ENCODE measurements around the gene DIS3L2.

The DIS3L2 gene

DNA sequence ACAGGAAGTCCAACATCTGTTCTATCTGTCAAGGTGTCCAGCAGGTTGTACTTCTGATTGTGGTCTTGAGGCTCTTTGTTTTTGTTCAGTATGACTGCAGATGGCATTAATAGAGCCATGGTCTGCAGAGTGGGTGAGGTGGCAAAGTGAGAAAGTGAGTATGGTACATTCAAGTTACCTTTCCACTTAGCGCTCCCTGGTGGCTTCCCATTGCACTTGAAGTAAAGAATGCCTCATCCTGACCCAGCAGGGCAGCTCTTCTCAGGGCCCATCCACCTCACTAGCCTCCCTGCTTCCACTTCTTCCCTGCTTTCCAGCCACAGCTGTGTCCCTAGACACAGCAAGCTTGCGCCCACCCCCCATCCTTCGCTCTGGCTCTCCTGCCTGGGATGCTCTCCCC, 269.0 kb downstream of the DIS3L2 start:
- DNase-seq: no peak

DNA sequence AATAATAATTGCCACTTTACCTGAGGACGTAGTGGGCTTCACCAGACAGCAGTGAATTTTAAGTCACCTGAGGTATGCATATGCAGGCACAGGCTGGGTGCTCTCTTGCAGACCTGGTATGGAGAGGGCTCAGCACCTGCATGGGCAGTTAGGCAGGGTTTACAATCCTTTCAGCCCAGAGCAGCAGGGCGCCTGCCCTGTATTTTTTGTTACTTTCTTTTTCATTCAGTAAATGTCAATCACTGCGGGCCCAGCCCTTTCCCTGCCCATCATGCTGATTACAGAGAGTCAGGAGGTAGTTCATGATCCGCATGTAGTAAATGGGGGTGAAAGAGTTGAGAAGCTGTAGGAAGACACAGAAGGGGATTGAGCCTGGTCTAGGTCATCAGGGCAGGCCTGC, 270.0 kb downstream of the DIS3L2 start:
- no peak for DNase-seq

GRCh38 chr2:232232915-232233314, 271.4 kb downstream of the DIS3L2 start:
- no peak for DNase-seq

- DNase-seq: no peak
These were observed 273.6 kb downstream of the DIS3L2 start for GRCh38 chr2:232234922-232235615.

DNA sequence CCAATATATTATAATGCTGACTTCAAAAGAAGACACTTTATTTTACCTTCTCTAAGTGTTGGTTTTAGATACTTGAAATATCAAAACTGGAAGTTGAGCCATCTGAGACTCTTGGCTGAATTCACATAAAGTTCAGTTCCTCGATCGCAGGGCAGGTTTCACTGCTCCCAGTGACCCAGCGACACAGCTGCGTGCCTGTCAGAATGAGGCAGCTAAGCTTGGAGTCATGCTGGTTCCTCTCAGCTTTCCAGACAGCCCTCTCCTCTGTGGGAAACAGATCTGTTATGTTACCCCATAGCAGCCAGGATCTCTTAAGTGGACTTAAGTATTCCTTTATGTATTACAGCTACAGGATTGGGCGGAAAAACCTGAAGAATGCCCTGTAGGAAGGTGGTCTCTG, 274.2 kb downstream of the DIS3L2 start:
- DNase-seq: no peak

DNA sequence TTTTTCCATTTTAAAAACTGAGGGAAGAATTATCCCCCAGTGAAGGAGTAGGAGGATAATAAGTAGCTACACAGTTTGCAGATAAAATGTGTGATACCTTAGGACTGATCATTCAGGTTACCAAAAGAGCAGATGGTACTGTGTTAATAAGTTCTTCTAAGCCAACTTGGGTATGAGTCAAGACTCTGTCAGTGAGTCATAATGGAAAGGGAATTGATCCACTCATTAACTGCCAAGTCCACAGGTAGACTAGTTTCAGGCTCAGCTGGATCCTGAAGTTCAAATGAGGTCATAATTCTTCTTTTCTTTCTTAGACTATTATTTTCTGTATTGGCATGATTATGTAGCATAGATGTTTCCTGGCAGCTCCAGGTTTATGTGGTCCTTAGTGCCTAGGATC, 274.7 kb downstream of the DIS3L2 start:
- no peak for DNase-seq

GRCh38 chr2:232237464-232237863, 276.0 kb downstream of the DIS3L2 start:
- no peak for DNase-seq

DNA sequence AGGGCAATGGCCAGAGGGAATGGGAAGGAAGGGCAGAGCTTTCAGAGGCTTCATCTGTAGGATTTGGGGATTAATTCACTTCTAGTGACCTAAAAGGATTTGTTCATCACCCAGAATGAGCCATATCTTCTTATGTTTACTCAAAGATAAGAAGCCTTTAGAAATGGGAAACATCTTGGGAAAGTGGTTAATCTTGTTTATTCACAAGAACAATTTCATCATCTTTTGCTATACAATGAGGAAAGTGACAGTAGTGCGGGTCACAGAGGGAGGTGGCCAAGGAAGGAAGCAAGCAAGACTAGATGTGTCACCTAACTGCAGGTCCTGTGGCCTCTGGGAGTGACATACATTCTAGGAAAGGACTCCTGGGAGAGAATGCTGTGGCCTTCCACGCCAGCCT, 276.6 kb downstream of the DIS3L2 start:
- no peak for DNase-seq

DNA sequence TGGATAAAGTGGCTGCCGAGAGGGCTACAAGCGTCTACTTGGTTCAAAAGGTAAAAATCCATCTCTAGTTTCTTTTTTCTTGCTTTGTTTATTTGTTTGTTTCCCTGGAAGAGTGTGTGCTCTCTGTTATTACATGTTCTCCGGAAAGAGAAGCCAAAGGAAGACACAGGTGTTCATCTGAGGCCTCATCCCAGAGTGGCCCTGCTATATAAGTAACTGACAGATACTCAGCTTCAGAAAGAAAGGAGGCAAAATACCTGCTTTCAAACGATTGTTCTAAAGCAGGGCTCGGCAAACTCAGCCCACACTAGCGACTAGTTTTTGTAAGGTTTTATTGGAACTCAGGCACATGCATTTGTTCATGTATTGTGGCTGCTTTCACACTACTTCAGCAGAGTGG, 277.1 kb downstream of the DIS3L2 start:
- DNase-seq: no peak

DNA sequence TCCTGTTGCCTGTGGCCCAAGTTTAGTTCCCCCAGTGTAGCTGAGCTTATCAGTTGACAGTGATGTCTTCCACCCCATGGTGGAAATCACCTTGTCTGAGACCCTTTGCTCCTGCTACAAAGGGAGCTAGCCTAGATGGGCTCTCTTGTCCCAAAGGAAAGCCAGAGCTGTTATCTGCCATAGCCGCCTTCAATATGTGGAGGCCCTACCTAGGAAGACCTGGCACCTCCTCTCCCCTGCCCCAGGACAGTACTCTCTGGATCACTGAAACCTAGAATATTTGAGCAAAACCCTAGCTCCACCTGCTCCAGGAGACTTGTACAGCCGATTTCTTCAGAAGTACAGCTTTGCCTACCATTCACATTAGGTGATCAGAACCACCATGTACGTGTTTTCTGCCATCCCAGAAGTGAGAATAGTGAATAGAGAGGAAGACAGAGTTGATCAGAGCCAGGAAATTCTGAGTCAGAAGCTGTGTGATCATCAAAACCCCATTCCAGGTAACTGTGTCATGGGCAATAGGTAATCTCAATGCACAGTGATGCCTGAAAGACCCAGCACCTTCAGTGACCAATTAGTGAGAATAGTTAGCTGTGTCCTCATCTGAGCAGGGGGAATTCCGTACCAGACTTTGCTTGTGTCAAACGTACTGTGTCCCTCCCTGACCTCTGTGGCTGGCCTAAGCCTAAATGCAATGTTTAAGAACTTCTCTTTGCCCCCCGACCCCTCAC, 278.6 kb downstream of the DIS3L2 start:
- no peak for DNase-seq

DNA sequence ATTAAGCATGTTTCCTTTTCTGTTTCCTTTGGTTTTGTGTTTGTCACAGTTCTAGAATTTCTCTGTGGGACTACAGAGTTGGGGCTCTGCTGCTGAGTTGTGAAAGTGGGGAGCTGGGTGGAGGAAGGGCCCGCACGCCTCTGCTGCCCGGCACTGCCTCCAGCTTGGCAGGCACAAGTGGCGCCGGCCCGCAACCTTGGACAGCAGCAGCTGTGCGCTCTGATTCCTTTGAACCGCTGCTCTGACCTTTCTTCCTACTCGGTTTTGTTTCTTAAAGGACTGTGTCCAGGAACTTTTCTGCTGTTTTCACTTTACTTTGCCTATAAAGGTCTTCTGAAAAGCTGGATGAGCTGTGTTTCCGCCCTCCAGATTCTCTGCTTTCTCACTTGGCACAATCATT, 279.4 kb downstream of the DIS3L2 start:
- DNase-seq: no peak

- no peak for DNase-seq
These were observed 280.8 kb downstream of the DIS3L2 start for GRCh38 chr2:232242316-232242715.

DNA sequence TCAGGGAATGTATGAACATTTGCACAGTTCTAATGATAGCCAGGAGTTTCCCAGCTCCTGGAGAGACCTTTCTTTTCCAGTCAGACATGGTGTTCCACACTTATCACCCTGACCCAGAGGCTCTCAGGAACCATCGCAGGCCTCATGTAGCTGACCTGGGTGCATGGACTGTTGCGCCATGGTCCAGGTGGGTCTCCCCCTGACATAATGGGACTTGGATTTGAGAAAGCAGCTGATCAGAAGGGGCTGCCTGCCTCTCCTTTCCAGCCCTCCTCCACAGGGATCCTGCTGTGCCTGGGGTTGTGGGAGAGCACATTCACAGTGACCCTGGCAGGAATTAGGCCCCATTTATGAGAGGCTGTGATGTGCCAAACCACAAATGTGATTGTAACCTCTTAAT, 283.6 kb downstream of the DIS3L2 start:
- no peak for DNase-seq

- no peak for DNase-seq
These were observed 284.7 kb downstream of the DIS3L2 start for GRCh38 chr2:232246245-232246644.

GRCh38 chr2:232249096-232249495, 287.6 kb downstream of the DIS3L2 start:
- no peak for DNase-seq

DNA sequence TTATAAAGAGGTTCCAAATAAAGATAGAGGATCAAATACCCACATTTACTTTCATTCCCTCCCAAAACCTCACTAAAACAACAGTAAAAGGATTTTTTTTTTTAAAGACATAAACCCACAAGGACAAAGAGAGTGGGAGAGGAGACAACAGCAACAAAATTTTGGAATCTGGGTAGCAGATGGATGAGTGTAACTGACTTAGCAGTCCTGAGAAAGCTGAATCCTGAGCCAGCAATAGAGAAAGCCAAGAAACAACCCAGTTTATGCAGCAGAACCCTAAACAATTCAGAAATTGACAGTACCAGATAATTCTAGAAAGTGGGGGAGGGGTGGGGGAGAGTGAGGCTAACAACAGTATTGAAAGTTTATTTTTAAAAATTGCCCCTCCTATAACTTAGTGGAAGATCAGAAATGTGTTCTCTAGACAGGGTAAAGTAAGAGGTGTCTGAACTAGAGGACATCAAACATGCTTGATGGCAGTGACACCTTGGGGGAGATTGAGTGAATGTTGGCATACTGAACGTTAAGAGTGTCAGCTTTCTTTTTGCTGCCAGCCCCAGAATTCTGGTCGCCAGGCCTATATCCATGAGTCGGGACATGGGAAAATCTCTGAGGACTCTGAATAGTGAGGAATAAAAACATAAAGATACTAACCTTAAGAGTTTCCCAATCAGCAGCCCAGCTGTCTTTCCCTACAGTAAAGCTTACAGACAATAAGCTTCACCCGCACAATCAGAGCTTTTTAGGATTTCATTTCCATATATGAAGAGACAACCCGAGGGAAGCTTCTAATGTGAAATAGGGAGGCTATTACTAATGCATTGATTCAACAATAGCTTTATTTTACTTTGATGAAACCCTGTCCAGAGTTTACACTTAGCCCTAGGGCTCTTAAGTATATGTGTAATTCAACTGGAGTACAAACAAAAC, 289.0 kb downstream of the DIS3L2 start:
- no peak for DNase-seq

- no peak for DNase-seq
These were observed 293.5 kb downstream of the DIS3L2 start for GRCh38 chr2:232255033-232255432.

GRCh38 chr2:232260075-232260474, 298.6 kb downstream of the DIS3L2 start:
- no peak for DNase-seq

DNA sequence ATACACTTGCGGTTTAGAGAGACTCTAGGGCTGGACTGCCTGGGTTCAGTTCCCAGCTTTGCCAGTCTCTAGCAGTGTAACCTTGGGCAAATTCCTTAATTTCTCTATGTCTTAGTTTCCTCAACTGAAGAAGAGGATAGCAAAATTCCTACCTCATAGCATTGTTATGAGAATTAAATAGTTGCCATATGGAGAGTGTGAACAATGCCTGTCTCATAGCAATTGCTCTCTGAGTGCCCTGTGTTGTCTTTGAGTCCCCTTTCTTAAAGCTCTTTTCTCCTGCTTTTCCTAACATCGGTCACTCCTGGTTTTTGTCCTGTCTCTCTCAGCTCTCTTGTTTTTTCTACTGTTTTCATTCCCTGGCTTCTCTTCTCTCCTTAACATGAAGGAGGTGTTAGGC, 300.3 kb downstream of the DIS3L2 start:
- no peak for DNase-seq

DNA sequence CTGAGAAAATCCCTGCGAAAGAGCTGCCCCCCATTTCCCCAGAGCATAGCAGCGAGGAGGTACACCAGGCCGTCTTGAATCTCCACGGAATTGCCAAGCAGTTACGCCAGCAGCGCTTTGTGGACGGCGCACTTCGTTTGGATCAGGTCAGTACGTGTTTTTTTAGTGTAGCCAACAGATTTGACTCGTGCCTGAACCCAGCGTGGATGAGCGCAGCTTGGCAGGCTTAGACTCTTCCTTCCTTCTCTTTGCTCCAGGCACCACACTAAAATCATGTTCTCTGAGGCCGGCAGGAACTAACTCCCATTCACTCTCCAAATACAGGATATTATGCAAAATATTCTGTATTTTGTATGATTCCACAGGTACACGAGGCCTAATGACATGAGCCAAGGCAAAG, 301.8 kb downstream of the DIS3L2 start:
- DNase-seq: no peak

DNA sequence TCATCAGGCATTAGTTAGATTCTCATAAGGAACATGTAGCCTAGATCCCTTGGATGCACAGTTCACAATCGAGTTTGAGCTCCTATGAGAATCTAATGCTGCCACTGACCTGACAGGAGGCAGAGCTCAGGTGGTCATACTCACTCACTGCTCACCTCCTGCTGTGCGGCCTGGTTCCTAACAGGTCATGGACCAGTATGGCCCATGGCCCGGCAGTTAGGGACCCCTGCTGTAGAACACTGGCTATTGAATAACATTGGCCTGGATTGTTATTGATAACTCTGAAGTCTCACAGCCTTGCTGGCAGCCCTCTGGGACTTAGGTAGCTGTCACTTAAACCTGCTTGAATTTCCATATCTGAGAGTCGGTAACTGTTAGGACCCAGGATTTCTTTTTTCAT, 302.6 kb downstream of the DIS3L2 start:
- DNase-seq: no peak

DNA sequence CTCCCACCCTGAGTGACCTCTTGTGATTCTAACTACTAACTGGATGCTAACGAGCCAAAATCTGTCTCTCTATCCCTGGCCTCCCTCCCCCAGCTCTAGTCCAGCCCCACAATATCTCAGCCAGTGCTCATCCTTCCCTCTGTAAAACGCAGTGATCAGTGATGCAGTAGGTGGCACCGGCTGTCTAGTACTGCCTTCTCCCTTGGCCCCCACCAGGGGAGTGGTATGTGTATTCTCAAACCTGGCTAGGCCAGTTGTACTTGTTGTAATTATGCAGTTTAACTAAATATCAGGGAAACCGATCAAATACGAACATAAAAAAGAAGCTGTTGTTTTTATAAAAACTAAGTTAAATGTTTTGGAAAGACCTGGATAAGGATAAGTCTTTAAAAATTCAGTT, 303.8 kb downstream of the DIS3L2 start:
- DNase-seq: no peak

GRCh38 chr2:232268636-232269165, 307.2 kb downstream of the DIS3L2 start:
- no peak for DNase-seq
